ENCODE data around the gene PHLPP1.

DNA sequence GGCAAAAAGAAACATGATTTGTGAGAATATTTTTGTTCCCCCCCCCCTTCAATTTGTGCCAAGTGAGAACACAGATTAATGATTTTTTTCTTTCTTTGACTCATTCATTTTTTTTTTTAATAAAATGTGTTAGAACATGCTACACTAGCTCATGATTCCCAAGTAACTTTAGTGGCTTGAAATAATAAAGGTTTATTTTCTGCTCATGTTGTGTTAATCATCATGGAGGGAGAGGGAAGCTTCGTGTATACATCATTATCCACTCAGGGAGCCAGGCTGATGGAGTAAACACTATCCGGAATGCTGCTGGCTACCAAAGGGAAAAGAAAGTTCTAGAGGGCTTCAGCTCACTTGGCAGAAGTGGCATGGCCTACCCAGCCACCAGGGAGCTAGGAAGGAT lies 40.6 kb downstream of the PHLPP1 start:
- no peak for TF ChIP-seq POLR2A (IDR thresholded peaks at IDR 0.05; ENCODE audit: extremely low read depth, insufficient read length)
- TF ChIP-seq CTCF (IDR thresholded peaks at IDR 0.05; ENCODE audit: low read depth, low read length) = no peak

Measured in NB4 (cell line).